Measurements from ENCODE around the gene MTRFR.

The MTRFR gene

GRCh38 chr12:123229051-123229450, 4.2 kb upstream of the MTRFR start:
- Histone ChIP-seq H3K36me3 (peaks cover 3 to 44% (median 29%) of the 10 kb centered on the region in 11 experiments; a peak in 18 of 22 replicates), H3K27ac (peak overlapping the region; percentile 58 to 70 (median 65); a peak in 21 of 22 replicates), H3K27me3 (no peaks in the 10 kb centered on the region), H4K20me1 (peaks cover 0 to 3% (median 0%) of the 10 kb centered on the region in 11 experiments; a peak in 2 of 22 replicates), H3K9ac (peak overlapping the region; percentile 56 to 81 (median 69); a peak in 21 of 22 replicates), H3K9me3 (replicated peaks in 1 of 11) (no peaks in the 10 kb centered on the region), H3K4me2 (peak overlapping the region; percentile 78 to 98 (median 94)), H3K4me1 (peaks cover 42 to 64% (median 54%) of the 10 kb centered on the region in 10 experiments), H3K4me3 (peak overlapping the region; percentile 27 to 61 (median 48); a peak in 18 of 20 replicates)
- TF ChIP-seq Cebpa-rat (IDR thresholded peaks at IDR 0.05): no peak

- H3K4me2 ChIP-seq: peak overlapping the region; percentile 87 to 98 (median 94)
- H3K27ac ChIP-seq: peak overlapping the region; percentile 48 to 90 (median 88); a peak in 18 of 22 replicates
- H3K36me3 ChIP-seq: peaks cover 0 to 24% (median 8%) of the 10 kb centered on the region in 11 experiments; a peak in 10 of 22 replicates
- no peak for TF ChIP-seq Cebpa-rat (IDR thresholded peaks at IDR 0.05)
- peaks cover 70 to 81% (median 78%) of the 10 kb centered on the region in 10 experiments for H3K4me1 ChIP-seq
- H3K27me3 ChIP-seq: no peaks in the 10 kb centered on the region
- H3K9me3 ChIP-seq (replicated peaks in 1 of 11): no peaks in the 10 kb centered on the region
- H3K4me3 ChIP-seq: peak overlapping the region; percentile 79 to 97 (median 86)
- H3K9ac ChIP-seq: peak overlapping the region; percentile 77 to 91 (median 90); a peak in 21 of 22 replicates
- H4K20me1 ChIP-seq: peaks cover 0 to 16% (median 7%) of the 10 kb centered on the region in 11 experiments; a peak in 15 of 22 replicates
Observed at GRCh38 chr12:123231931-123232330, 1.3 kb upstream of the MTRFR start.

GRCh38 chr12:123232472-123232806, 797 bp upstream of the MTRFR start:
- Histone ChIP-seq H3K27ac (peak overlapping the region; percentile 48 to 90 (median 88); a peak in 21 of 22 replicates), H3K36me3 (peaks cover 0 to 19% (median 6%) of the 10 kb centered on the region in 11 experiments; a peak in 10 of 22 replicates), H3K9ac (peak overlapping the region; percentile 77 to 91 (median 90)), H3K27me3 (no peaks in the 10 kb centered on the region), H3K4me1 (peaks cover 75 to 85% (median 82%) of the 10 kb centered on the region in 10 experiments), H4K20me1 (peaks cover 0 to 21% (median 12%) of the 10 kb centered on the region in 11 experiments; a peak in 15 of 22 replicates), H3K9me3 (replicated peaks in 1 of 11) (no peaks in the 10 kb centered on the region), H3K4me2 (peak overlapping the region; percentile 87 to 98 (median 94)), H3K4me3 (peak overlapping the region; percentile 79 to 97 (median 86))
- no peak for TF ChIP-seq Cebpa-rat (IDR thresholded peaks at IDR 0.05)

- H4K20me1 ChIP-seq: peaks cover 10 to 33% (median 24%) of the 10 kb centered on the region in 11 experiments; a peak in 17 of 22 replicates
Observed at GRCh38 chr12:123233505-123234308, 471 bp downstream of the MTRFR start.

GRCh38 chr12:123237646-123238329, 4.6 kb downstream of the MTRFR start:
- peak overlapping the region; percentile 84 to 100 (median 96) for H3K4me2 ChIP-seq
- no peaks in the 10 kb centered on the region for H3K9me3 ChIP-seq (replicated peaks in 1 of 11)
- H3K4me3 ChIP-seq: peak overlapping the region in 8 of 10 experiments; percentile 16 to 58 (median 42); a peak in 12 of 20 replicates
- peaks cover 12 to 40% (median 24%) of the 10 kb centered on the region in 11 experiments; a peak in 17 of 22 replicates for H3K36me3 ChIP-seq
- H3K27me3 ChIP-seq: no peaks in the 10 kb centered on the region
- peaks cover 17 to 60% (median 40%) of the 10 kb centered on the region in 11 experiments; a peak in 18 of 22 replicates for H4K20me1 ChIP-seq
- peak overlapping the region; percentile 31 to 71 (median 43); a peak in 17 of 22 replicates for H3K9ac ChIP-seq
- H3K4me1 ChIP-seq: peaks cover 67 to 77% (median 72%) of the 10 kb centered on the region in 10 experiments
- peak overlapping the region in 9 of 11 experiments; percentile 23 to 67 (median 52); a peak in 18 of 22 replicates for H3K27ac ChIP-seq
- TF ChIP-seq Cebpa-rat (IDR thresholded peaks at IDR 0.05): no peak; a peak in 1 of 22 replicates

More at GRCh38 chr12:123233505-123234308, 471 bp downstream of the MTRFR start:
- H3K4me1 ChIP-seq: peaks cover 80 to 85% (median 83%) of the 10 kb centered on the region in 10 experiments
- H3K9me3 ChIP-seq (replicated peaks in 1 of 11): no peaks in the 10 kb centered on the region
- H3K36me3 ChIP-seq: peaks cover 0 to 16% (median 3%) of the 10 kb centered on the region in 11 experiments; a peak in 9 of 22 replicates
- H3K27me3 ChIP-seq: no peaks in the 10 kb centered on the region
- peak overlapping the region; percentile 88 to 100 (median 96) for H3K4me2 ChIP-seq
- peak overlapping the region; percentile 85 to 91 (median 90) for H3K9ac ChIP-seq
- TF ChIP-seq Cebpa-rat (IDR thresholded peaks at IDR 0.05): no peak
- H3K4me3 ChIP-seq: peak overlapping the region; percentile 79 to 97 (median 86)
- peak overlapping the region; percentile 58 to 90 (median 88) for H3K27ac ChIP-seq

GRCh38 chr12:123238330-123238682, 5.1 kb downstream of the MTRFR start:
- Histone ChIP-seq H3K27me3 (no peaks in the 10 kb centered on the region), H3K4me1 (peaks cover 71 to 83% (median 77%) of the 10 kb centered on the region in 10 experiments), H3K4me2 (peak overlapping the region; percentile 5 to 100 (median 93); a peak in 18 of 22 replicates), H3K9ac (peak overlapping the region in 8 of 11 experiments; percentile 2 to 71 (median 38); a peak in 12 of 22 replicates), H3K36me3 (peaks cover 12 to 45% (median 24%) of the 10 kb centered on the region in 11 experiments; a peak in 17 of 22 replicates), H3K27ac (peak overlapping the region in 2 of 11 experiments; percentile 13 to 34; a peak in 3 of 22 replicates), H3K4me3 (no peak overlapping the region), H3K9me3 (replicated peaks in 1 of 11) (no peaks in the 10 kb centered on the region), H4K20me1 (peaks cover 17 to 64% (median 41%) of the 10 kb centered on the region in 11 experiments; a peak in 18 of 22 replicates)
- no peak for TF ChIP-seq Cebpa-rat (IDR thresholded peaks at IDR 0.05)

- H3K4me1 ChIP-seq: peaks cover 73 to 87% (median 76%) of the 10 kb centered on the region in 10 experiments
- H3K27ac ChIP-seq: peak overlapping the region in 2 of 11 experiments; percentile 14 to 34; a peak in 2 of 22 replicates
- H3K9ac ChIP-seq: peak overlapping the region in 5 of 11 experiments; percentile 2 to 71 (median 43); a peak in 6 of 22 replicates
- H3K9me3 ChIP-seq (replicated peaks in 1 of 11): no peaks in the 10 kb centered on the region
- H3K27me3 ChIP-seq: no peaks in the 10 kb centered on the region
- H3K36me3 ChIP-seq: peaks cover 12 to 46% (median 25%) of the 10 kb centered on the region in 11 experiments; a peak in 18 of 22 replicates
- H3K4me3 ChIP-seq: no peak overlapping the region
- peaks cover 17 to 68% (median 45%) of the 10 kb centered on the region in 11 experiments; a peak in 18 of 22 replicates for H4K20me1 ChIP-seq
- no peak for TF ChIP-seq Cebpa-rat (IDR thresholded peaks at IDR 0.05)
- peak overlapping the region in 8 of 11 experiments; percentile 16 to 97 (median 94); a peak in 7 of 22 replicates for H3K4me2 ChIP-seq
Observed at GRCh38 chr12:123238961-123239360, 5.7 kb downstream of the MTRFR start.
